AG10803 (cell line): ENCODE measurements around the gene OBSCN.
A peak's percentile ranks its signal among the peaks of the same experiment; 100 is the strongest.

Source experiments
- DNase-seq: peaks from one replicate; pipeline ENCODE4 v3.0.0; 2010; ENCODE audit warnings: low read depth
- H3K4me3 ChIP-seq: 2 replicates; pipeline ENCODE4 v1.5.1; 2011; ENCODE audit warnings: mild to moderate bottlenecking, low read length, control low read depth
- CTCF ChIP-seq: conservative IDR thresholded peaks from 2 replicates; pipeline ENCODE4 v1.5.1; 2011; ENCODE audit warnings: mild to moderate bottlenecking, low read length, control low read depth, inconsistent platforms

Gene OBSCN

GRCh38 chr1:228373004-228373680, 165.3 kb downstream of the OBSCN start:
- no peak for DNase-seq
- no peak overlapping the region for H3K4me3 ChIP-seq
- TF ChIP-seq CTCF, result no peak

GRCh38 chr1:228373681-228374571, 166.1 kb downstream of the OBSCN start:
- TF ChIP-seq CTCF, result no peak
- no peak overlapping the region for H3K4me3 ChIP-seq
- DNase-seq, result no peak

GRCh38 chr1:228374711-228375577, 167.1 kb downstream of the OBSCN start:
- no peak for TF ChIP-seq CTCF
- peak; percentile 94 for DNase-seq
- H3K4me3 ChIP-seq, result no peak overlapping the region

GRCh38 chr1:228375578-228376261, 167.9 kb downstream of the OBSCN start:
- H3K4me3 ChIP-seq, result no peak overlapping the region
- TF ChIP-seq CTCF, result no peak
- no peak for DNase-seq

- peak; percentile 10 for DNase-seq
- no peak for TF ChIP-seq CTCF
- H3K4me3 ChIP-seq, result no peak overlapping the region
Observed at GRCh38 chr1:228376262-228376628, 168.4 kb downstream of the OBSCN start.
